Measurements from ENCODE around the gene SUN1. TPM values are rescaled to one million over a fixed set of nuclear protein-coding genes. Genes with fewer than 3 reads are reported as not detected.

The SUN1 gene
- total and polyA plus RNA-seq, 2 donors from 2014 or later, result 40.4 to 168 TPM

DNA sequence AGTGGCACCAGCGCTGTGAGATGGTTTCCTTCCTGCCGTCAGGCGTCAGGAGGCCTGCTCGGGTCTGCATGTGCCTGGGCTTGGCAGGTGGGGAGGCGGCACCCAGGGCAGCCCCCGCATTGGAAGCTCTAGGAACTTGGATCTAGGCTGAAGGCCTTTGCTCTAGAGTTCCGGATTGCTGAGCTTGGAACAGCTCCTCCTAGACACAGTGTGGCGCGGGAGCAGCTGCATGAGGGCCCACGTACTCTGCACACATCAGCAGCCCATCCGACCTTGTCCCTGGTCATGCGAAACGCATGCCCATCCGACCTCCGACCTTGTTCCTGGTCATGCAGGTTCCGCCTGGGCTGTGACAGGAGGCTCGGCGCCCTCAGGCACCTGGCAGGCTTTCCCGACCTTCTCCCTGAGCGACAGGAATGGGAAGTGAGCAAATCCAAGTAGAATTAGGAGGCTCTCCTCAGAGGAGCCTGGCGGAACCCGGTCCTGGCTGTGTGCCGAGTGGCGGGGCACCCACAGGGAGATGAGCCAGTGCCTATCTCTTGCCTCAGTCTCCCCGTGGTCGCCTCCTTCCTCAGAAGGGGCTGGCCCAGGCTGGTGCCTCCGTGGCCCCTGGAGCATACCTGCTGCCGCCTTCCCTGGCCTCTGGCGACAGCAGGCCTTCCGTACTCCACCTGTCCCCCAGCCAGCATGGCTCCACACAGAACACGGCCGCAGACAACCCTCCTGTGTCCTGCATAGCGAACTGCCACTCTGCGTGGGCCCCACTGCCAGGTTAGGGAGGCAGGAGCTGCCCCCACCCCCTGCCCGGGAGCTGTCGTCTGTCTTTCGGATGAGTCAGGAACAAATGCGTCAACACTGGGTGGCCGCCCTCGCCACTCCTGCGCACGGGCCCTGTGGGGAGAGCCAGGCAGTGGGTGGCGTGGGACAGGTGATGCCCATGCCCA lies 56.1 kb downstream of the SUN1 start:
- H3K27me3 ChIP-seq (ENCODE audit: control insufficient read depth, insufficient read depth, low read length), result no peaks in the 10 kb centered on the region
- no peak for FAIRE-seq
- peak in 1 of 5 donors; percentile 80 for DNase-seq
- intact Hi-C loops (cut with DNase I), result no loop called here
- H3K4me3 ChIP-seq (ENCODE audit: low read length in 3 of 3), result no peak overlapping the region
- H3K4me1 ChIP-seq (ENCODE audit: control insufficient read depth in 2 of 3, insufficient read depth in 2 of 3, low read depth in 1 of 3, low read length in 3 of 3), result peaks cover 0 to 21% (median 0%) of the 10 kb centered on the region in 3 donors
- no peaks in the 10 kb centered on the region for H3K9me3 ChIP-seq (ENCODE audit: control insufficient read depth in 2 of 3, insufficient read depth in 1 of 3, low read length in 3 of 3)
- TF ChIP-seq, protein P1, sequence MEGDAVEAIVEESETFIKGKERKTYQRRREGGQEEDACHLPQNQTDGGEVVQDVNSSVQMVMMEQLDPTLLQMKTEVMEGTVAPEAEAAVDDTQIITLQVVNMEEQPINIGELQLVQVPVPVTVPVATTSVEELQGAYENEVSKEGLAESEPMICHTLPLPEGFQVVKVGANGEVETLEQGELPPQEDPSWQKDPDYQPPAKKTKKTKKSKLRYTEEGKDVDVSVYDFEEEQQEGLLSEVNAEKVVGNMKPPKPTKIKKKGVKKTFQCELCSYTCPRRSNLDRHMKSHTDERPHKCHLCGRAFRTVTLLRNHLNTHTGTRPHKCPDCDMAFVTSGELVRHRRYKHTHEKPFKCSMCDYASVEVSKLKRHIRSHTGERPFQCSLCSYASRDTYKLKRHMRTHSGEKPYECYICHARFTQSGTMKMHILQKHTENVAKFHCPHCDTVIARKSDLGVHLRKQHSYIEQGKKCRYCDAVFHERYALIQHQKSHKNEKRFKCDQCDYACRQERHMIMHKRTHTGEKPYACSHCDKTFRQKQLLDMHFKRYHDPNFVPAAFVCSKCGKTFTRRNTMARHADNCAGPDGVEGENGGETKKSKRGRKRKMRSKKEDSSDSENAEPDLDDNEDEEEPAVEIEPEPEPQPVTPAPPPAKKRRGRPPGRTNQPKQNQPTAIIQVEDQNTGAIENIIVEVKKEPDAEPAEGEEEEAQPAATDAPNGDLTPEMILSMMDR (IDR thresholded peaks at IDR 0.05; ENCODE audit: borderline replicate concordance, extremely low read depth, insufficient read depth), result no peak
- no peak overlapping the region for H3K9ac ChIP-seq (ENCODE audit: low read length in 3 of 3)
- H3K36me3 ChIP-seq (ENCODE audit: control insufficient read depth in 2 of 3, insufficient read depth in 3 of 3, low read length in 3 of 3), result peaks cover 0 to 26% (median 15%) of the 10 kb centered on the region in 3 donors
- peak overlapping the region in 1 of 2 donors; percentile 67 for H3K27ac ChIP-seq (ENCODE audit: low read depth in 2 of 2, low read length in 2 of 2)

DNA sequence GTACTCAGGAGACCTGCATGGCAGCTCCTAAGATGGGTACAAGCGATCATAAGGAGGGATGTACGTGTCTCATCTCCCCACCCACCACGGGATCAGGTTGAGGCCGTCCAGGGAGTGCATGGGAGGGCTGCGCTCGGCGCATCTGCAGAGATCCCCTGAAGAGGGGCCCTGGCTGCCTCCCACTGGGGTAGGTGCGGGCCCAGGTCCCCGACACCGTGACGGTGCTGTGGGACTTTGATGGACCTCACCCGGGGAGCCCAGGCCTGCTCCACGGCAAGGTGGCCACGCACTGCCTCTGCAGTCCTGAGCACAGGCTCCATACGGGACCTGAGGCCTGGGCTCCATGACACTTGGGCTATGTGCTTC lies 56.7 kb downstream of the SUN1 start:
- Histone ChIP-seq H3K36me3 (ENCODE audit: control insufficient read depth in 2 of 3, insufficient read depth in 3 of 3, low read length in 3 of 3) (peaks cover 0 to 26% (median 15%) of the 10 kb centered on the region in 3 donors), H3K27ac (ENCODE audit: low read depth in 2 of 2, low read length in 2 of 2) (no peak overlapping the region), H3K4me1 (ENCODE audit: control insufficient read depth in 2 of 3, insufficient read depth in 2 of 3, low read depth in 1 of 3, low read length in 3 of 3) (peaks cover 0 to 18% (median 0%) of the 10 kb centered on the region in 3 donors), H3K9me3 (ENCODE audit: control insufficient read depth in 2 of 3, insufficient read depth in 1 of 3, low read length in 3 of 3) (no peaks in the 10 kb centered on the region), H3K9ac (ENCODE audit: low read length in 3 of 3) (no peak overlapping the region), H3K27me3 (ENCODE audit: control insufficient read depth, insufficient read depth, low read length) (no peaks in the 10 kb centered on the region), H3K4me3 (ENCODE audit: low read length in 3 of 3) (no peak overlapping the region)
- TF ChIP-seq, protein P1 (IDR thresholded peaks at IDR 0.05; ENCODE audit: borderline replicate concordance, extremely low read depth, insufficient read depth), result no peak
- no peak for DNase-seq
- no peak for FAIRE-seq
- intact Hi-C loops (cut with DNase I), result no loop called here

DNA sequence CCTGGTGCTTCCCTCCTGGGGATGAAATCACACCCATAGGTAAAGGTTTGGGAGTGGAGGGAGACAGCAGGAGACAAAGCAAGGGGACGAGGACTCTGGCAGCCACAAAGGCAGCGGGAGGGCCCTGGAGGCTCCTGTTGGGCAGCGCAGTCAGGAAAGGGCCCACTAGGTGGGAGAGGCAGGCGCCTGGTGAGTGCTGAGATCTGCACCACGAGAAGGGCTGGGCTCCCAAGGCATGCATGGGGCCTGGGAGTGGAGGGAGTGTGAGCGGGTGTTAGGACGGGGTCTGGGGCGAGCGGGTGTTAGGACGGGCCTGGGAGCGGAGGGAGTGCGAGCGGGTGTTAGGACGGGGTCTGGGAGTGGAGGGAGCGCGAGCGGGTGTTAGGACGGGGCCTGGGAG lies 57.1 kb downstream of the SUN1 start:
- intact Hi-C loops (cut with DNase I), result no loop called here
- peak in 1 of 5 donors; percentile 39 for DNase-seq

More for the DNA sequence above, 57.1 kb downstream of the SUN1 start:
- Histone ChIP-seq H3K27me3 (ENCODE audit: control insufficient read depth, insufficient read depth, low read length) (no peaks in the 10 kb centered on the region), H3K9ac (ENCODE audit: low read length in 3 of 3) (no peak overlapping the region), H3K4me3 (ENCODE audit: low read length in 3 of 3) (no peak overlapping the region), H3K36me3 (ENCODE audit: control insufficient read depth in 2 of 3, insufficient read depth in 3 of 3, low read length in 3 of 3) (peaks cover 0 to 26% (median 15%) of the 10 kb centered on the region in 3 donors), H3K9me3 (ENCODE audit: control insufficient read depth in 2 of 3, insufficient read depth in 1 of 3, low read length in 3 of 3) (no peaks in the 10 kb centered on the region), H3K4me1 (ENCODE audit: control insufficient read depth in 2 of 3, insufficient read depth in 2 of 3, low read depth in 1 of 3, low read length in 3 of 3) (peaks cover 0 to 15% (median 0%) of the 10 kb centered on the region in 3 donors), H3K27ac (ENCODE audit: low read depth in 2 of 2, low read length in 2 of 2) (no peak overlapping the region)
- FAIRE-seq, result no peak
- TF ChIP-seq, protein P1 (IDR thresholded peaks at IDR 0.05; ENCODE audit: borderline replicate concordance, extremely low read depth, insufficient read depth), result no peak

Measured in kidney (tissue), 14 donors.